Naive B cell (primary cell): ENCODE data around the gene POP4. TPM values are rescaled to one million over a fixed set of nuclear protein-coding genes. Genes with fewer than 3 reads are reported as not detected.

Experiments used
- ATAC-seq, 2 donors: fragments of 150-1000 bp; cut with Tn5 transposase; 2 replicates each; pipeline ENCODE4 v1.10.0; 2021; ENCODE audit warnings: low read depth in 2 of 2, mild to moderate bottlenecking in 2 of 2, moderate library complexity in 2 of 2
- DNase-seq: peaks from one replicate; pipeline ENCODE4 v3.0.0; 2022
- H3K27ac Mint-ChIP-seq, 6 donors: one replicate each; pipeline ENCODE4 v1.8.0; 2020 to 2022; ENCODE audit warnings: mild to moderate bottlenecking in 6 of 6, mixed read lengths in 6 of 6, moderate library complexity in 5 of 6, inconsistent platforms in 2 of 6
- H3K27me3 Mint-ChIP-seq, 3 donors: one replicate each; pipeline ENCODE4 v1.8.0; 2021 to 2022; ENCODE audit warnings: mixed read lengths in 3 of 3, mild to moderate bottlenecking in 1 of 3
- H3K36me3 Mint-ChIP-seq, 2 donors: one replicate each; pipeline ENCODE4 v1.8.0; 2020 to 2022; ENCODE audit warnings: mixed read lengths in 2 of 2, inconsistent platforms in 1 of 2, mild to moderate bottlenecking in 1 of 2
- H3K4me1 Mint-ChIP-seq, 3 donors: one replicate each; pipeline ENCODE4 v1.8.0; 2020 to 2022; ENCODE audit warnings: mixed read lengths in 3 of 3, inconsistent platforms in 1 of 3, mild to moderate bottlenecking in 1 of 3, moderate library complexity in 1 of 3
- H3K4me3 Mint-ChIP-seq, 8 donors: one replicate each; pipeline ENCODE4 v1.8.0; 2020 to 2022; ENCODE audit warnings: mild to moderate bottlenecking in 8 of 8, mixed read lengths in 8 of 8, moderate library complexity in 8 of 8, inconsistent platforms in 2 of 8
- H3K9me3 Mint-ChIP-seq, 7 donors: one replicate each; pipeline ENCODE4 v1.8.0; 2020 to 2022; ENCODE audit warnings: mixed read lengths in 7 of 7, mild to moderate bottlenecking in 5 of 7, inconsistent platforms in 2 of 7, moderate library complexity in 1 of 7
- polyA plus RNA-seq, 6 donors: library from polyadenylated mRNA; unstranded; fragments of 300-500 nt; fragmentation: Illumina TruSeq; gene quantifications; one replicate each; pipeline ENCODE4 v1.2.3, GENCODE V29; 2021; ENCODE audit warnings: low read depth in 6 of 6

Gene POP4
- polyA plus RNA-seq, 6 donors from 2014 or later, result 106 to 154 (median 137) TPM

- H3K27me3 Mint-ChIP-seq, result peaks cover 21 to 37% (median 35%) of the 10 kb centered on the region in 3 donors
- no peaks in the 10 kb centered on the region for H3K36me3 Mint-ChIP-seq
- no peaks in the 10 kb centered on the region for H3K4me1 Mint-ChIP-seq
- H3K27ac Mint-ChIP-seq, result peak overlapping the region in 1 of 6 donors; percentile 42
- no peak for ATAC-seq
- H3K4me3 Mint-ChIP-seq, result no peak overlapping the region
- H3K9me3 Mint-ChIP-seq, result peaks cover 0 to 16% (median 0%) of the 10 kb centered on the region in 7 donors
- DNase-seq, result no peak
Observed at GRCh38 chr19:29651622-29652394, 45.7 kb downstream of the POP4 start.

DNA sequence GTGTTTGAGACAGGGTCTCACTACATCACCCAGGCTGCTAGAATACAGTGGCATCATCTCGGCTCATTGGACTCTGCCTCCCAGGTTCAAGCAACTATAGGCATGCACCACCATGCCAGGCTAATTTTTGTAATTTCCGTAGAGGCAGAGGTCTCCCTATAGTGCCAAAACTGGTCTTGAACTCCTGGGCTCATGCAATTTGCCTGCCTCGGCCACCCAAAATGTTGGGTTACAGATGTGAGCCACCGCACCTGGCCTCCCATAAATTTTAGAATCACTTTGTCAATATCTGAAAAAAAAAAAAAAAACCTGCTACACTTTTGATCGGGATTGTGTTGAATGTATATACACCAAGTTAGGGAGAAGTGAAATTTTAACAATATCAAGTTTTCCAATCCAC lies 47.3 kb downstream of the POP4 start:
- H3K9me3 Mint-ChIP-seq, result peaks cover 0 to 16% (median 0%) of the 10 kb centered on the region in 7 donors
- no peaks in the 10 kb centered on the region for H3K36me3 Mint-ChIP-seq
- H3K27me3 Mint-ChIP-seq, result peaks cover 21 to 33% (median 31%) of the 10 kb centered on the region in 3 donors
- H3K27ac Mint-ChIP-seq, result no peak overlapping the region
- H3K4me1 Mint-ChIP-seq, result no peaks in the 10 kb centered on the region
- ATAC-seq (no peak), DNase-seq (no peak)
- H3K4me3 Mint-ChIP-seq, result no peak overlapping the region

DNA sequence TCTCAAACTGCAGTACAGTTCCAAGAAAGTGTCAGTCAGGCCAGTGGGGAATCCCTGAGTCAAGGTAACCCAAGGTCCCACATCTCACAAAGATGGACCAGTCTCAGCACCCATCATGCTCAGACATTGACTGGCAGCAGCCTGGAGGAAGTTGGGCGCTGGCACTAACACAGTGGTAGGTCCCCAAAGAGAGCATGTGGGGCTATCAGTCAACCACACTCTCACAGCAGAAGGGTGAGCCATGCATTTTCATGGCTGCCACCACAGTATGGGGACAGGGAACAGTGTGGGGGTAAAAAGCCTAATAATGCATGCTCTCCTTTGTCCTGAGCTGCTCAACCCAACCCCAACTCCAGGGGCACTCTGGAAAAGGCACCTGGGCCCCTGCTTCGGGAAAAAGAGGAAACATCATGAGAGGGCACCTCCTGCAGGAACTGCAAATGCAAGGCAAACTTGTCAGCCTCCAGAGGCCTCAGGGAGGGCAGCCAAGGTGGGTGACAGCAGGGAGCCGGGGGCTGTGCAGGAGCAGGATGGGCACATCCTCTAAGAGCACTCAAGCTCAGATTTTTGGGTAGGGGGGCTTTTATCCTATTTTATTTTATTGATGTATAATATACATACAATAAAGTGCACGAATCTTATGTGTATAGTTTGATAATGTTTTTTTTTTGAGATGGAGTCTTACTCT lies 49.7 kb downstream of the POP4 start:
- ATAC-seq, result no peak

DNA sequence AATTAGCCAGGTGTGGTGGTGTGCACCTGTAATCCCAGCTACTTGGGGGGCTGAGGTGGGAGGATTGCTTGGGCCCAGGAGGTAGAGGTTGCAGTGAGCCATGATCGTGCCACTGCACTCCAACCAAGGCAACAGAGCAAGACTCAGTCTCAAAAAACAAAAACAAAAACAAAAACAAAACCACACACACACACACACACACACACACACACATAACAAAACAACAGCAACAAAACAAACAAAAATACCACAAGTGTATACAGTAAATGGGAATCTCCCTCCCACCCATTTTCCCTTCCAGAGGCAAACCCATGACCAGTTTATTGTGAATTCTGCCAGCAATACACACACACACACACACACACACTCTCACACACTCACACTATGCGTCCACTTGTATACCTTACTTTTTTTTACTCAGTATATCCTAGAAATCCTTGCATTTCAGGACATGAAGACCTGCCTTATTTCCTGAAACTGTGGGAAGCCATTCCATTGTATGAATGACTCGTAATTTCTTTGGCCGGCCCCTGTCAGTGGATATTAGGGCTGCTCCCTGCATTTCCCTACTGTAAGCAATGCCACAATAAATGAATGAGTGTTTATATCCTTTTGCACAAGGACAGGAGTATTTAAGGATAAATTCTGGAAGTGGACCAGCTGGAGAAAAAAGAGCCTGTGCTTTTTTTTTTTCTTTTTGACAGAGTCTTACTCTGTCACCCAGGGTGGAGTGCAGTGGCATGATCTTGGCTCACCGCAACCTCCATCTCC lies 52.3 kb downstream of the POP4 start:
- Mint-ChIP-seq H3K4me1 (no peaks in the 10 kb centered on the region), H3K27me3 (peaks cover 5 to 28% (median 14%) of the 10 kb centered on the region in 3 donors), H3K9me3 (peaks cover 0 to 13% (median 0%) of the 10 kb centered on the region in 7 donors), H3K36me3 (no peaks in the 10 kb centered on the region), H3K27ac (no peak overlapping the region), H3K4me3 (no peak overlapping the region)
- DNase-seq, result no peak
- ATAC-seq, result no peak

More for the DNA sequence above, 49.7 kb downstream of the POP4 start:
- no peaks in the 10 kb centered on the region for H3K36me3 Mint-ChIP-seq
- H3K4me1 Mint-ChIP-seq, result no peaks in the 10 kb centered on the region
- peak overlapping the region in 1 of 6 donors; percentile 27 for H3K27ac Mint-ChIP-seq
- DNase-seq, result no peak
- peaks cover 0 to 16% (median 0%) of the 10 kb centered on the region in 7 donors for H3K9me3 Mint-ChIP-seq
- peaks cover 21 to 38% (median 24%) of the 10 kb centered on the region in 3 donors for H3K27me3 Mint-ChIP-seq
- H3K4me3 Mint-ChIP-seq, result no peak overlapping the region

GRCh38 chr19:29660835-29661234 lies 54.8 kb downstream of the POP4 start:
- Mint-ChIP-seq H3K36me3 (no peaks in the 10 kb centered on the region), H3K4me3 (no peak overlapping the region)

GRCh38 chr19:29662278-29662603 lies 56.2 kb downstream of the POP4 start:
- Mint-ChIP-seq H3K27ac (no peak overlapping the region), H3K9me3 (no peaks in the 10 kb centered on the region), H3K4me3 (peak overlapping the region in 2 of 8 donors; percentile 25 to 42), H3K36me3 (no peaks in the 10 kb centered on the region), H3K4me1 (peaks cover 14 to 22% (median 16%) of the 10 kb centered on the region in 3 donors), H3K27me3 (peaks cover 0 to 10% (median 0%) of the 10 kb centered on the region in 3 donors)
- ATAC-seq (no peak), DNase-seq (no peak)

More at GRCh38 chr19:29660835-29661234, 54.8 kb downstream of the POP4 start:
- Mint-ChIP-seq H3K4me1 (peaks cover 3 to 10% (median 4%) of the 10 kb centered on the region in 3 donors), H3K9me3 (no peaks in the 10 kb centered on the region), H3K27ac (peak overlapping the region in 1 of 6 donors; percentile 60), H3K27me3 (peaks cover 0 to 17% (median 2%) of the 10 kb centered on the region in 3 donors)
- DNase-seq, result no peak
- no peak for ATAC-seq

DNA sequence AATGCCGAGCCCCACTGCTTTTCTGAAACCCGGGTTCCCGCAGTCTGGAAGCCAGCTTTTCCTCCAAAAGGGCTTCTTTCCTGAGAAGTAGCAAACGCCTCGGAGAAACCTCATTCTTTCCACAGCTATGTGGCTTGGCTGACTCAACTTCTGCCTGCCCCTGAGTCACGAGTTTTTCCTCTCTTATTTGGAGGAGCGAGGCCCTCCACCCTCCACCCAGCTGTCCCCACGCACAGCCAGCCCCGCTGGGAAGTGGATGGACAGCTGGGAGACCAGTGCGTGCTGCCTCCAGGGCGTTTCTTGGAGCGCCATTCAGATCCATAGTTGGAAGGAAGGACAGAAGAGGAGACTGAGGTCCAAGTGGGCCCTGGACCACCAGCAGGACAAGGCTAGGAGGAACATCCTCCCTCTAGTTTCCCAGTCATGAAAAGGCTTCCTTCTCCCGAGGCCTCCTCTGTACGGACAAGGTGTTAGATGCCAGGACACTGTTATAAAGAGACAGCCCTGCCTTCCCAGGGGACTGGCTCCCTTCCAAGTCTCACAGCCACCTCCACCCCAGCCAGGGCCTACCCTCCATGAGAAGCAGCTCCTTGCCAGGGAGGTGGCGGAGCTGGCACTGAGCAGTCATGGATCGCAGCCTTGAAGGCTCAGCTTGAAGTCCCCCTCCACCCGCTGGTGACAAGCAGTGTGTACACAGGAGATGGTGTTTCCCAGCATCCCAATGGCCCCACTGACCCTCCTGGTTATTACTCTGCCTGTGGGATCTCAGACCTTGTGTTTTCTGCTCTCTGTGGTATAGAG lies 56.7 kb downstream of the POP4 start:
- no peaks in the 10 kb centered on the region for H3K36me3 Mint-ChIP-seq
- H3K9me3 Mint-ChIP-seq, result no peaks in the 10 kb centered on the region
- H3K4me3 Mint-ChIP-seq, result peak overlapping the region in 2 of 8 donors; percentile 40 to 75
- DNase-seq, result no peak
- no peak overlapping the region for H3K27ac Mint-ChIP-seq
- H3K4me1 Mint-ChIP-seq, result peaks cover 20 to 28% (median 20%) of the 10 kb centered on the region in 3 donors
- ATAC-seq, result no peak
- H3K27me3 Mint-ChIP-seq, result peaks cover 0 to 9% (median 0%) of the 10 kb centered on the region in 3 donors

- peak overlapping the region; percentile 79 to 93 (median 86) for H3K4me3 Mint-ChIP-seq
- H3K27ac Mint-ChIP-seq, result peak overlapping the region; percentile 30 to 89 (median 76)
- DNase-seq (no peak), ATAC-seq (no peak)
- H3K4me1 Mint-ChIP-seq, result peaks cover 20 to 39% (median 25%) of the 10 kb centered on the region in 3 donors
- H3K9me3 Mint-ChIP-seq, result no peaks in the 10 kb centered on the region
- H3K36me3 Mint-ChIP-seq, result no peaks in the 10 kb centered on the region
- H3K27me3 Mint-ChIP-seq, result peaks cover 0 to 9% (median 0%) of the 10 kb centered on the region in 3 donors
Observed at GRCh38 chr19:29663861-29664752, 58.0 kb downstream of the POP4 start.

DNA sequence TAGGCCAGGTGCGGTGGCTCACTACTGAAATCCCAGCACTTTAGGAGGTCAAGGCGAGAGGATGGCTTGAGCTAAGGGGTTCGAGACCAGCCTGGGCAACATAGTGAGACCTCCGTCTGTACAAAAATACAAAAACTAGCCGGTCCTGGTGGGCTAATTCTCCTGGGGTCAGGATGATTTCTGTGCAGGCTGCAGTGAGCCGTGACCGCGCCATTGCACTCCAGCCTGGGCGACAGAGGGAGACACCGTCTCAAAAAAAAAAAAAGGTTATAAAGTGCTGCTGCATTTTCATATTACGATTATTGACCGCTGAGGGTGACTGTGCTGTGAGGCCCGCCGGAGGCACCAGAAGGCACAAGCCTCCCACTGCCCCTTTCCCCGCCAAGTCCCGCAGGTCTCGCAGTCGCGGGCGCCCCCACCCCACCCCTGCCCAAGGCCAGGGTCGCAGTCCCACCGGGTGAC lies 58.7 kb downstream of the POP4 start:
- peak overlapping the region; percentile 79 to 93 (median 86) for H3K4me3 Mint-ChIP-seq
- ATAC-seq (peak in 1 of 2 donors; percentile 31), DNase-seq (no peak)
- peaks cover 23 to 43% (median 29%) of the 10 kb centered on the region in 3 donors for H3K4me1 Mint-ChIP-seq
- H3K27me3 Mint-ChIP-seq, result peaks cover 0 to 9% (median 0%) of the 10 kb centered on the region in 3 donors
- no peaks in the 10 kb centered on the region for H3K9me3 Mint-ChIP-seq
- no peaks in the 10 kb centered on the region for H3K36me3 Mint-ChIP-seq
- peak overlapping the region in 4 of 6 donors; percentile 73 to 88 (median 76) for H3K27ac Mint-ChIP-seq

- Mint-ChIP-seq H3K36me3 (no peaks in the 10 kb centered on the region), H3K27ac (peak within 1 kb of the TSS; percentile 30 to 94 (median 88)), H3K4me3 (peak within 1 kb of the TSS; percentile 79 to 93 (median 86)), H3K4me1 (peaks cover 28 to 48% (median 34%) of the 10 kb centered on the region in 3 donors), H3K27me3 (peaks cover 0 to 5% (median 0%) of the 10 kb centered on the region in 3 donors), H3K9me3 (no peaks in the 10 kb centered on the region)
- ATAC-seq, result peak; percentile 84 to 88
- DNase-seq, result peak; percentile 84
Observed at GRCh38 chr19:29665215-29665825, 59.2 kb downstream of the POP4 start, which contains the start of gene PLEKHF1. Gene PLEKHF1, plus strand, starts transcription at chr19:29665461. Its CDS starts 8,379 bp downstream, at chr19:29673840.

GRCh38 chr19:29665826-29666577 lies 59.9 kb downstream of the POP4 start:
- H3K9me3 Mint-ChIP-seq, result no peaks in the 10 kb centered on the region
- no peaks in the 10 kb centered on the region for H3K27me3 Mint-ChIP-seq
- DNase-seq, result no peak
- ATAC-seq, result peak; percentile 50 to 62
- peaks cover 31 to 54% (median 38%) of the 10 kb centered on the region in 3 donors for H3K4me1 Mint-ChIP-seq
- no peaks in the 10 kb centered on the region for H3K36me3 Mint-ChIP-seq
- peak overlapping the region; percentile 78 to 88 (median 83) for H3K4me3 Mint-ChIP-seq
- peak overlapping the region in 5 of 6 donors; percentile 30 to 94 (median 87) for H3K27ac Mint-ChIP-seq
